GM12891 (cell line): Measurements from ENCODE around the gene EVC2.

Experiments used
- PAX5 ChIP-seq: IDR thresholded peaks from 2 replicates; pipeline ENCODE4 v1.6.1; 2011; ENCODE audit warnings: low read length, moderate library complexity, mild to moderate bottlenecking; ENCODE audit not compliant: insufficient read depth, severe bottlenecking
- POLR2A ChIP-seq: IDR thresholded peaks from 2 replicates; pipeline ENCODE4 v1.6.1; 2011; ENCODE audit warnings: low read depth, low read length, control low read depth
- POLR2AphosphoS5 ChIP-seq: IDR thresholded peaks from 2 replicates; pipeline ENCODE4 v1.6.1; 2011; ENCODE audit warnings: low read depth, low read length, control low read depth
- POU2F2 ChIP-seq: IDR thresholded peaks from 2 replicates; pipeline ENCODE4 v1.6.1; 2011; ENCODE audit warnings: low read depth, mild to moderate bottlenecking, control low read depth, low read length, moderate library complexity
- SPI1 ChIP-seq: IDR thresholded peaks from 2 replicates; pipeline ENCODE4 v1.6.1; 2011; ENCODE audit warnings: low read depth, low read length, control low read depth
- TAF1 ChIP-seq: IDR thresholded peaks from 2 replicates; pipeline ENCODE4 v1.6.1; 2011; ENCODE audit warnings: low read depth, low read length, control low read depth

DNA sequence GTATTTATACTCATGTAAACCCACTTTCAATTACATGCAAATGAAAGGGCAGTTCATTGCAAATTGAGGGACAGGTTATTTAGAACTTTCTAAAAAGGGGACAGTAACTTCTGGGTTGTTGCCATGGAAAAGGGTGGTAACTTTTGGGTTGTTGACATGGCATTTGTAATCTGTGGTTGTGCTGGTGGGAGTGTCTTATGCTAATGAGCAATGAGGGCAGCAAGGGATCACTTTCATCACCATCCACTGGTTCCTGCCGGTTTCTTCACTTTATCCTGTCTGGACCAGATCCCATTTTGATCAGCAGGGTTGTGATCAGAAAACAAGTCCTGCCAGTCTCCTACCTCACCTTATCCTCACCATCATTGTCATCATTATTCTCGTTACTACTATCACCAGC is 34.6 kb upstream of the EVC2 start:
- TF ChIP-seq POLR2A (no peak), POLR2AphosphoS5 (no peak), TAF1 (no peak), POU2F2 (no peak), PAX5 (no peak), SPI1 (no peak)
